GM13977 (cell line): ENCODE data around the gene CCND2.

Experiments used
- DNase-seq: peaks from one replicate; pipeline ENCODE4 v3.0.0; 2012; ENCODE audit warnings: low spot score
- in situ Hi-C: fragments of 300-500 bp; cut with MboI; formaldehyde crosslinking; loops from one replicate; pipeline ENCODE4 v1.12.0; 2022; ENCODE audit warnings: low sequenced_read_pairs, low pct_unique_long_range_greater_than_20kb, mixed read lengths, inconsistent platforms; ENCODE audit not compliant: unreplicated experiment
- TF ChIP-seq, protein P1 (sequence below): IDR thresholded peaks from 2 replicates; pipeline ENCODE4 v1.5.1; 2012; ENCODE audit warnings: mild to moderate bottlenecking, control low read depth; ENCODE audit not compliant: insufficient read depth; ENCODE audit errors: extremely low read depth, missing control alignments

Gene CCND2

DNA sequence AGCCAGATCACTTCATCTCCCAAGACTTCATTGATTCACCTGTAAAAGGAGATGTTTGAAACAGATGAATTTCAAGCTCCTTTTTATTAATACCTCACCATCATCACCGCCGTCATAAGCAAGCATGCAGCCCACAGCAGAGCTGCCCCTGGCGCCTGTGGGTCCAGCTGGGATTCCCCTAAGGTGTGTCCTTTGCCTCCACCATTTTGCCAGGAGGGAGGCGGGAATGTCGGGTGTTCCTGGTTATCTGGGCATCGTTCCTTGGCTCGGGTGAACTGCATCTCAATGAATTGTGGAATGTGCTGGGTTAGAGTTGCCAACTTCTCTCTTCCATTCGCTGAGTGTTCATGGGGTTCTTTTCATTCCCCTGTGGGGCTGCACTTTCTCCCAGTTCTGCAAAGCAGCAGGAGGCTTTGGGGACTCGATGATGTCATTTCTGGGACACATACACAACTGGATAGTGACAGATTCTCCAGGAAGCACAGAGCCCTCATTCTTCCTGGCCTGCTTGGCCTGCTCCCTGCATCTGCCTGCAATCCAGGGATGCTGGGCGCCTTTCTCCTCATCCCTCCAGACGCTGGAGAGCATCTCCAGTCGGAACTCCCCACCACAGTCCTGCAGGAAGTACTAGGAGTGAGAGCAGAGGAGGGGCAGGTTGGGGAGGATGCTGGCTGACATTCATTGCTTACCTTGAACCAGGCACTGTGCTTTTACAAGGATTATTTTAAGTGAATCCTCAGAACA is 10.1 kb downstream of the CCND2 start:
- DNase-seq: no peak
- TF ChIP-seq, protein P1, sequence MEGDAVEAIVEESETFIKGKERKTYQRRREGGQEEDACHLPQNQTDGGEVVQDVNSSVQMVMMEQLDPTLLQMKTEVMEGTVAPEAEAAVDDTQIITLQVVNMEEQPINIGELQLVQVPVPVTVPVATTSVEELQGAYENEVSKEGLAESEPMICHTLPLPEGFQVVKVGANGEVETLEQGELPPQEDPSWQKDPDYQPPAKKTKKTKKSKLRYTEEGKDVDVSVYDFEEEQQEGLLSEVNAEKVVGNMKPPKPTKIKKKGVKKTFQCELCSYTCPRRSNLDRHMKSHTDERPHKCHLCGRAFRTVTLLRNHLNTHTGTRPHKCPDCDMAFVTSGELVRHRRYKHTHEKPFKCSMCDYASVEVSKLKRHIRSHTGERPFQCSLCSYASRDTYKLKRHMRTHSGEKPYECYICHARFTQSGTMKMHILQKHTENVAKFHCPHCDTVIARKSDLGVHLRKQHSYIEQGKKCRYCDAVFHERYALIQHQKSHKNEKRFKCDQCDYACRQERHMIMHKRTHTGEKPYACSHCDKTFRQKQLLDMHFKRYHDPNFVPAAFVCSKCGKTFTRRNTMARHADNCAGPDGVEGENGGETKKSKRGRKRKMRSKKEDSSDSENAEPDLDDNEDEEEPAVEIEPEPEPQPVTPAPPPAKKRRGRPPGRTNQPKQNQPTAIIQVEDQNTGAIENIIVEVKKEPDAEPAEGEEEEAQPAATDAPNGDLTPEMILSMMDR: no peak
- in situ Hi-C loops: loop anchor here (10.0 kb wide), 1 partner anchor 279 kb away; no protein-coding TSS in a partner anchor

DNA sequence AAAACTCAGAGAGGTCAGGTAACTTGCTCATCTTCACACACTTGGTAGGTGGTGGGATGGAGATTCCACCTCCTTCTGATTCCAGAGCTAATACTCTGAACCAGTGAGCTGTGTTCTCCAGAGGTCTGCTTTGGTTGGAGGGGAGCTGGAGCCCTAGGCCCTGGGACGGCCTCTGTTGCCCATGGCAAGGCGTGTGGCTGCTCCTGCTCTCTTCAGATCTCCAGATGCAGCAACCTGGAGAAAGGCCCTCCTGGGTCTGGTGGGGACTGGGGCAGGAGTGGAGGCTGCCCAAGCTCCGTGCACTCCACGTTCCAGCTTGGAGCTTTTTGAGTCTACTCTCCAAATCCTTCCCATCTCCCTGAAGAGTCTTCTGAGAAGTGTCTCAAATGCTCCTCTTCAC is 10.7 kb downstream of the CCND2 start:
- TF ChIP-seq, protein P1: no peak
- in situ Hi-C loops: loop anchor here (10.0 kb wide), 1 partner anchor 280 kb away; no protein-coding TSS in a partner anchor
- no peak for DNase-seq

DNA sequence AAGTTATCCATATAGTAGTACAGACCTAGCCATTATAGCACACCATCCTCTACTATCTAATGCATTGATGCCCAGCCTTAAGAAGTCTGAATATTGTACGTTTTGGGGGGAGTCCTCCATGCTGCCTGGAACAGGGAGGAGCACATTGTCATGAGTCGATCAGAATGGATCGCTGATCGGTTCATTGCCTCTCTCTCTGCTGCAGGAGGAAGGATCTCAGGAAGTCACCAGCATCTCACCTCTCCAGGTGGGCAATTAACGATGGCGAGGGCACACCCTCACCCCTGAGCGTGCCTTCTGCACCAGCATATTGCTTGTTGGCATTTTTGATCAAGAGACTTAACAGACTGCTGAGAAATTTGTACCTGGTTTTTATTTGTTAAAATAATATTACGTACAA is 11.5 kb downstream of the CCND2 start:
- DNase-seq: no peak
- TF ChIP-seq, protein P1: no peak
- in situ Hi-C loops: loop anchor here (10.0 kb wide), 1 partner anchor 280 kb away; no protein-coding TSS in a partner anchor

DNA sequence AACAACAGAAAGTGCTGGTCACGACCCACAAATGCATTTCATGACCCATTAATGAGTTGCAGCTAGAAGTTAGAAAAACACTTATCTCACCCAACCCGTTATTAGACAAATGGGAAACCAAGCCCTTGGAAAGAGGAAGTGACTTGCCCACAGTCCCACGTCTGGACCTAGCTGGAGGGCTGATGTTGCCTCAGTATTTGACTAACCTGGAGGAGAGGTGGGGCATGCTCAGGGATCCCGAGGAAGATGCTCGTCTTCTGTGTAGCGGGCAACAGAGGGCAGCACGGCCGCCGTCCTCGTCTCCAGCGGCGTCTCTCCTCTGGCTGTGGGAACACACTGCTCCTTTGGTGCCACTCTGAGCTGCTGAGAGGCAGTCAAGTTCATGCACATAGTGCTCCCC is 12.7 kb downstream of the CCND2 start:
- in situ Hi-C loops: loop anchor here (10.0 kb wide), 1 partner anchor 281 kb away; no protein-coding TSS in a partner anchor

DNA sequence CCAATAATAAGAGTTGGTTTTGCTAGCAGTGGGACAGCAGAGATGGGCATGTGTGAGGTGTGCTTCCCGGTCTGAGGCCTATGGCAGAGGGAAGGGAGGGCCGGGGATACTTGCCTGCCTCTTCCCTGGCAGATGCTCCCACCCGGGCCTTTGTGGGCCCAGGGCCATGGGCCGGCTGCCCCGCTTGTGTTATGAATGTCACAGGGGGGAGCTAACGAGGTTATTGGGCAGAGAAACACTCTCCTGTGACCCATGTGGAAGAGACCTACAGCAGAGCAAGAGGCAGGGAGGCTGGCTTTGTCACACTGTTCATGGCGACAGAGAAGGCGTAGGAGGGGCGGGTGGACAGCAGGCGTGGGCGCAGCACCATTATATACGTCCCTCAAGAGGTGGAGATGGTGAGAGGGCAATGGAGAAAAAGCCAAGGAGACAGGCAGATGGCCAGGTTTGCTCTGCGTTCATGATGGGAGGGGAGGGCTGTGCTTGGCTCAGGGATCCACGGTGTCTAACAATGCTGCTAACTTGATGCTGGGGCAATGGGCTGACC is 13.3 kb downstream of the CCND2 start:
- no peak for DNase-seq
- TF ChIP-seq, protein P1: no peak
- in situ Hi-C loops: loop anchor here (10.0 kb wide), 1 partner anchor 282 kb away; no protein-coding TSS in a partner anchor

More for the DNA sequence above, 12.7 kb downstream of the CCND2 start:
- no peak for DNase-seq
- TF ChIP-seq, protein P1: no peak

DNA sequence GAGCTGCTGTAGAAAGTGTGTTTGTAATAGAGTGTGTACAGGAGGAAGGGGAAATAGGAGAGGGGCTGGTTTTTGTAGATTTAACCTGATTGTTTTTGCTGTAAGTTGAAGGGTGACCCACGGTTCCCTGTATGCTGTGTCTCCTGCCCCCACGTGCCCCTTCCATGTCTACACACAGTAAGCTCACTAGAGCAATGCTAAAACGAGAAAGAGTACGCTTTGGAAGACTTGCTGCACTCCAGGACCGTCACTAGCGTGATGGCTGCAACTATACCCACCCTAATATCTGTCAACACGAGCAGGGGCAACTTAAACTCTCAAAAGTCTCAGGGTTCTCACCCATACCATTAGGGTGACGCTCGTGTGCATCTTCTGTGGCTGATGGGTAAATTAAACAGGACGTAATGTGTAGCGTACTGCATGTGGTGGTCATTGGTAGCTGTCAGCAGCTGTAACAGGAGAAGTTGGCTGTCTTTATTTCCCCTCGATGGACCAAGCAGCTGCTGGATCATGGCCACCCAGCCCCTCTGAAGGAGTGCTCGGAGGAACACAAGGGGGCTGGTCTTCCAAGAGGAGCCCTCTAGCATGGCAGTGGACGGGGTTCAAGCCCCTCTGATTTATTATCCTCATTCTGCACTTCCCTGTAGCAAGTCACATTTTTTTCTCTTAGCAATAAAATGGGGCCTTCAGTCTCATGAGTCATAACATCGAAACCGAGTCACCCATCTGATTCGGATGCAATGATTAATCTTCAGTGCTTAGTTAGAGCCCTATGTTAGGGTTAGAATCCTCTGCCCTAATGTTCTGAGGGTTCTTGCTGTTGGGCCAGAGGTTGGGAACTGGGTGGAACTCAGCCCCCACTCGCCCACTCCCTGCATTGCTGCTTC is 14.0 kb downstream of the CCND2 start:
- in situ Hi-C loops: loop anchor here (10.0 kb wide), 1 partner anchor 283 kb away; no protein-coding TSS in a partner anchor
- DNase-seq: no peak
- TF ChIP-seq, protein P1: no peak
